H9 (cell line): ENCODE measurements around the gene TEAD2. TPM values are rescaled to one million over a fixed set of nuclear protein-coding genes. Genes with fewer than 3 reads are reported as not detected.
"Not testable (repeated sequence)": the region's sequence is repeated elsewhere in the genome, so short reads cannot be mapped to it uniquely, and the experiment has no call there.

ENCODE experiments used
- DNase-seq: peaks from one replicate; pipeline ENCODE4 v3.0.0-alpha.2; 2017
- H2AFZ ChIP-seq: one replicate; pipeline ENCODE4 v1.6.1; 2013; ENCODE audit warnings: mild to moderate bottlenecking, low read length, control low read depth, moderate library complexity
- H2AK5ac ChIP-seq: 2 replicates; pipeline ENCODE4 v1.6.1; 2013; ENCODE audit warnings: low read length, control low read depth, mixed read lengths; ENCODE audit not compliant: insufficient read length
- H2BK120ac ChIP-seq: one replicate; pipeline ENCODE4 v1.6.1; 2013; ENCODE audit warnings: low read depth, mild to moderate bottlenecking, low read length, control low read depth, inconsistent platforms; ENCODE audit not compliant: poor library complexity, severe bottlenecking
- H2BK12ac ChIP-seq: 2 replicates; pipeline ENCODE4 v1.6.1; 2013; ENCODE audit warnings: low read length, control low read depth, mixed read lengths, low read depth; ENCODE audit not compliant: insufficient read length
- H2BK15ac ChIP-seq: 2 replicates; pipeline ENCODE4 v1.6.1; 2013; ENCODE audit warnings: low read depth, low read length, control low read depth
- H2BK20ac ChIP-seq: one replicate; pipeline ENCODE4 v1.6.1; 2013; ENCODE audit warnings: low read depth, mild to moderate bottlenecking, low read length, control low read depth, inconsistent platforms; ENCODE audit not compliant: poor library complexity, severe bottlenecking
- H2BK5ac ChIP-seq: 2 replicates; pipeline ENCODE4 v1.6.1; 2013; ENCODE audit warnings: low read length, control low read depth, mixed read lengths; ENCODE audit not compliant: insufficient read length
- H3K14ac ChIP-seq: 2 replicates; pipeline ENCODE4 v1.6.1; 2013; ENCODE audit warnings: low read length, control low read depth; ENCODE audit not compliant: insufficient read depth
- H3K18ac ChIP-seq: 2 replicates; pipeline ENCODE4 v1.6.1; 2013; ENCODE audit warnings: low read depth, mild to moderate bottlenecking, mixed read lengths, low read length, control low read depth; ENCODE audit not compliant: insufficient read length
- H3K23ac ChIP-seq: 2 replicates; pipeline ENCODE4 v1.6.1; 2013; ENCODE audit warnings: low read length, control low read depth, mixed read lengths, low read depth; ENCODE audit not compliant: insufficient read length
- H3K23me2 ChIP-seq: 2 replicates; pipeline ENCODE4 v1.6.1; 2013; ENCODE audit warnings: low read depth, mild to moderate bottlenecking, mixed read lengths, low read length, control low read depth; ENCODE audit not compliant: insufficient read length, poor library complexity, severe bottlenecking
- H3K27ac ChIP-seq: 2 replicates; pipeline ENCODE4 v1.5.1; 2013; ENCODE audit warnings: low read length, control low read depth, mixed read lengths, low read depth; ENCODE audit not compliant: insufficient read length
- H3K27me3 ChIP-seq: 2 replicates; pipeline ENCODE4 v1.6.1; 2013; ENCODE audit warnings: low read length, control low read depth, inconsistent platforms; ENCODE audit not compliant: insufficient read depth
- H3K4ac ChIP-seq: 2 replicates; pipeline ENCODE4 v1.6.1; 2013; ENCODE audit warnings: low read depth, mild to moderate bottlenecking, control low read depth, inconsistent platforms, low read length, moderate library complexity
- H3K4me1 ChIP-seq: 2 replicates; pipeline ENCODE4 v1.6.1; 2013; ENCODE audit warnings: low read length, control low read depth, inconsistent platforms; ENCODE audit not compliant: insufficient read depth
- H3K4me2 ChIP-seq: 2 replicates; pipeline ENCODE4 v1.6.1; 2013; ENCODE audit warnings: low read length, control low read depth, mixed read lengths; ENCODE audit not compliant: insufficient read length, insufficient read depth
- H3K56ac ChIP-seq: 2 replicates; pipeline ENCODE4 v1.6.1; 2013; ENCODE audit warnings: low read depth, mild to moderate bottlenecking, mixed read lengths, low read length, control low read depth; ENCODE audit not compliant: insufficient read length
- H3K79me1 ChIP-seq: 2 replicates; pipeline ENCODE4 v1.6.1; 2013; ENCODE audit warnings: low read depth, mild to moderate bottlenecking, moderate library complexity, low read length, control low read depth, inconsistent platforms; ENCODE audit not compliant: insufficient read depth, poor library complexity, severe bottlenecking
- H3K79me2 ChIP-seq: 2 replicates; pipeline ENCODE4 v1.6.1; 2013; ENCODE audit warnings: low read length, control low read depth, inconsistent platforms; ENCODE audit not compliant: insufficient read depth
- H3K9ac ChIP-seq: 2 replicates; pipeline ENCODE4 v1.6.1; 2013; ENCODE audit warnings: low read length, control low read depth, mixed read lengths; ENCODE audit not compliant: insufficient read length; ENCODE audit errors: extremely low read depth
- H3K9me3 ChIP-seq: one replicate; pipeline ENCODE4 v1.6.1; 2013; ENCODE audit warnings: low read depth, low read length, inconsistent platforms; ENCODE audit not compliant: control insufficient read depth
- H3T11ph ChIP-seq: one replicate; pipeline ENCODE4 v1.6.1; 2013; ENCODE audit warnings: mild to moderate bottlenecking, low read length, control low read depth, inconsistent platforms
- H4K20me1 ChIP-seq: one replicate; pipeline ENCODE4 v1.6.1; 2013; ENCODE audit not compliant: control insufficient read depth, insufficient read length, insufficient read depth
- H4K5ac ChIP-seq: 2 replicates; pipeline ENCODE4 v1.6.1; 2013; ENCODE audit warnings: low read depth, mild to moderate bottlenecking, mixed read lengths, low read length, control low read depth; ENCODE audit not compliant: insufficient read length
- H4K8ac ChIP-seq: replicated peaks from 2 replicates; pipeline ENCODE4 v1.6.1; 2013; ENCODE audit warnings: low read length, control low read depth, mixed read lengths, low read depth; ENCODE audit not compliant: insufficient read length
- H4K91ac ChIP-seq: 2 replicates; pipeline ENCODE4 v1.6.1; 2013; ENCODE audit warnings: low read depth, mild to moderate bottlenecking, moderate library complexity, mixed read lengths, low read length, control low read depth; ENCODE audit not compliant: insufficient read length
- H3K27ac Mint-ChIP-seq, 3 experiments: 2 replicates in 2 of 3; 3 replicates in 1 of 3; pipeline ENCODE4 v1.8.0; 2020 to 2021; ENCODE audit warnings: mixed read lengths in 3 of 3, mild to moderate bottlenecking in 1 of 3, moderate library complexity in 1 of 3
- H3K27me3 Mint-ChIP-seq: 2 replicates; pipeline ENCODE4 v1.8.0; 2021; ENCODE audit warnings: low read depth, mild to moderate bottlenecking, moderate library complexity, mixed read lengths
- H3K36me3 Mint-ChIP-seq, 3 experiments: 2 replicates in 2 of 3; 3 replicates in 1 of 3; pipeline ENCODE4 v1.8.0; 2020 to 2021; ENCODE audit warnings: low read depth in 3 of 3, mixed read lengths in 3 of 3; ENCODE audit not compliant: insufficient read depth in 1 of 3
- H3K4me1 Mint-ChIP-seq, 2 experiments: 2 replicates each; pipeline ENCODE4 v1.8.0; 2020; ENCODE audit warnings: mixed read lengths in 2 of 2
- H3K4me3 Mint-ChIP-seq, 2 experiments: 2 replicates in 1 of 2; 3 replicates in 1 of 2; pipeline ENCODE4 v1.8.0; 2020 to 2021; ENCODE audit warnings: mild to moderate bottlenecking in 2 of 2, mixed read lengths in 2 of 2, moderate library complexity in 1 of 2
- H3K9me3 Mint-ChIP-seq, 2 experiments: 2 replicates in 1 of 2; 3 replicates in 1 of 2; pipeline ENCODE4 v1.8.0; 2020; ENCODE audit warnings: mild to moderate bottlenecking in 2 of 2, mixed read lengths in 2 of 2, moderate library complexity in 1 of 2
- CTCF ChIP-seq: fragments of 200-600 bp; sonication (generic); conservative IDR thresholded peaks from 3 replicates; pipeline ENCODE4 v1.8.0; 2021; ENCODE audit warnings: antibody characterized with exemption, mild to moderate bottlenecking
- WGBS: extraction: QIAGEN DNeasy Blood & Tissue Kit; methylation state at CpG from one replicate; pipeline ENCODE4 v1.1.7; 2013; ENCODE audit warnings: missing lambda C conversion rate, low lambda C conversion rate, mixed read lengths; ENCODE audit not compliant: insufficient read length; ENCODE audit errors: extremely low coverage; 5-methylcytosine and 5-hydroxymethylcytosine counted together
- total RNA-seq: library from RNA; stranded (reverse); gene quantifications from 2 replicates; pipeline ENCODE4 v1.2.1, GENCODE V29; 2021

TEAD2 gene
- total RNA-seq, 1 experiment from 2014 or later = 126 TPM

DNA sequence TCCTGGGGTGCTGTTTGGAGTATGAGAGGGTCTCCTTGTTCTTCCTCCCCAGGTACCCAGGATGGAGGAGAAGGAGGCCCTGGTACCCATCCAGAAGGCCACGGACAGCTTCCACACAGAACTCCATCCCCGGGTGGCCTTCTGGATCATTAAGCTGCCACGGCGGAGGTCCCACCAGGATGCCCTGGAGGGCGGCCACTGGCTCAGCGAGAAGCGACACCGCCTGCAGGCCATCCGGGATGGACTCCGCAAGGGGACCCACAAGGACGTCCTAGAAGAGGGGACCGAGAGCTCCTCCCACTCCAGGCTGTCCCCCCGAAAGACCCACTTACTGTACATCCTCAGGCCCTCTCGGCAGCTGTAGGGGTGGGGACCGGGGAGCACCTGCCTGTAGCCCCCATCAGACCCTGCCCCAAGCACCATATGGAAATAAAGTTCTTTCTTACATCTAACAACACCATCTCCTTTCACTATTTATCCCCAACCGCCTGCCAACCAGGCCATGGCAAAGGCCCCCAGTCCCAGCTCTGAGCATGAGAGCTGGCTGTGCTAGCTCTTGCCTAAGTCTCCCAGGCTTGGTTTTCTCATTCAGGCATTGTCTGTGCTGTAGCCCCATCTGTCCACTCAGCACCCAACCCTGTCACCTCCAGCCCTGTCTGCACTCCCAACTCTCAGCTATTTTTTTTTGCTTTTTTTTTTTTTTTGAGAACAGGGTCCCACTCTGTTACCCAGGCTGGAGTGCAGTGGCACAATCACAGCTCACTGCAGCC, 12.6 kb upstream of the TEAD2 start:
- Histone ChIP-seq H3K4ac (no peak overlapping the region), H4K20me1 (no peaks in the 10 kb centered on the region), H2BK5ac (no peak overlapping the region), H3K9me3 (peaks cover 5% of the 10 kb centered on the region), H4K8ac (no peak overlapping the region), H3K23ac (no peak overlapping the region), H3K14ac (no peak overlapping the region), H2AK5ac (no peak overlapping the region), H3K18ac (no peak overlapping the region), H4K5ac (no peak overlapping the region), H2BK20ac (no peak overlapping the region), H2BK15ac (no peak overlapping the region), H3K79me1 (no peaks in the 10 kb centered on the region), H3K23me2 (no peaks in the 10 kb centered on the region), H3K27me3 (no peaks in the 10 kb centered on the region), H2AFZ (no peak overlapping the region), H3K56ac (no peak overlapping the region), H3K9ac (no peak overlapping the region), H3K27ac (no peak overlapping the region), H3T11ph (no peak overlapping the region), H3K4me1 (no peaks in the 10 kb centered on the region), H3K4me2 (no peak overlapping the region), H2BK12ac (no peak overlapping the region), H4K91ac (no peak overlapping the region), H2BK120ac (no peak overlapping the region), H3K79me2 (no peaks in the 10 kb centered on the region)
- no peak overlapping the region for H3K27ac Mint-ChIP-seq
- H3K27me3 Mint-ChIP-seq = peaks cover 24% of the 10 kb centered on the region
- H3K9me3 Mint-ChIP-seq = peaks cover 3 to 6% of the 10 kb centered on the region in 2 experiments
- H3K36me3 Mint-ChIP-seq = peaks cover 3 to 7% (median 3%) of the 10 kb centered on the region in 3 experiments; a peak in 5 of 7 replicates
- WGBS = no CpG with 5 or more reads among the region's 16 CpGs
- no peak for TF ChIP-seq CTCF
- H3K4me1 Mint-ChIP-seq = peaks cover 4 to 9% of the 10 kb centered on the region in 2 experiments; a peak in 2 of 4 replicates
- no peak overlapping the region for H3K4me3 Mint-ChIP-seq
- DNase-seq = no peak

DNA sequence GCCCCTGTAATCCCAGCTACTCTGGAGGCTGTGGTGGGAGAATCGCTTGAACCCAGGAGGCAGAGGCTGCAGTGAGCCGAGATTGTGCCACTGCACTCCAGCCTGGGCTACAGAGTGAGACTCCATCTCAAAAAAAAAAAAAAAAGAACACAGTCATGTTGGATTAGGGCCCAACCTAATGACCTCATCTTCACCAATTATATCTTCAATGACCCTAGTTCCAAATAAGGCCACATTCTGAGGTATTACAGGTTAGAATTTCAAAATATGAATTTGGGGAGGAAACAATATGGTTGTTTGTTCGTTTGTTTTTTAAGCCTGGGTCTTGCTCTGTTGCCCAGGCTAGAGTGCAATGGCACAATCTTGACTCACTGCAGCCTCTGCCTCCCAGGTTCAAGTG, 11.0 kb upstream of the TEAD2 start:
- H3K27ac Mint-ChIP-seq = not testable (repeated sequence)
- H3K9me3 Mint-ChIP-seq = peaks cover 16 to 21% of the 10 kb centered on the region in 2 experiments

More for the DNA sequence above, 11.0 kb upstream of the TEAD2 start:
- H3K36me3 Mint-ChIP-seq = peaks cover 10 to 16% (median 12%) of the 10 kb centered on the region in 3 experiments; a peak in 6 of 7 replicates
- not testable (repeated sequence) for H3K9ac ChIP-seq, H2BK15ac ChIP-seq, H3K4ac ChIP-seq, H3K18ac ChIP-seq, H3K27ac ChIP-seq, H2BK120ac ChIP-seq, H3K79me2 ChIP-seq, H3K4me1 Mint-ChIP-seq, H2AFZ ChIP-seq, H4K5ac ChIP-seq, H3K4me3 Mint-ChIP-seq, H2BK12ac ChIP-seq, H2BK5ac ChIP-seq, H3K23me2 ChIP-seq, H3K79me1 ChIP-seq, H3T11ph ChIP-seq, DNase-seq, H4K91ac ChIP-seq, H4K8ac ChIP-seq, H3K4me2 ChIP-seq, H3K14ac ChIP-seq, H2BK20ac ChIP-seq, H3K4me1 ChIP-seq, H3K27me3 ChIP-seq, H3K56ac ChIP-seq, H2AK5ac ChIP-seq, H3K23ac ChIP-seq, H4K20me1 ChIP-seq
- H3K9me3 ChIP-seq = peaks cover 11% of the 10 kb centered on the region
- no CpG with 5 or more reads among the region's 3 CpGs for WGBS
- H3K27me3 Mint-ChIP-seq = peaks cover 25% of the 10 kb centered on the region
